ENCODE data around the gene MTG1. TPM values are rescaled to one million over a fixed set of nuclear protein-coding genes. Genes with fewer than 3 reads are reported as not detected.

The MTG1 gene
- polyA plus RNA-seq, 1 donor (not counting 4 experiments of a cell fraction or from before 2014, with no cell fraction given) = 31.6 TPM

DNA sequence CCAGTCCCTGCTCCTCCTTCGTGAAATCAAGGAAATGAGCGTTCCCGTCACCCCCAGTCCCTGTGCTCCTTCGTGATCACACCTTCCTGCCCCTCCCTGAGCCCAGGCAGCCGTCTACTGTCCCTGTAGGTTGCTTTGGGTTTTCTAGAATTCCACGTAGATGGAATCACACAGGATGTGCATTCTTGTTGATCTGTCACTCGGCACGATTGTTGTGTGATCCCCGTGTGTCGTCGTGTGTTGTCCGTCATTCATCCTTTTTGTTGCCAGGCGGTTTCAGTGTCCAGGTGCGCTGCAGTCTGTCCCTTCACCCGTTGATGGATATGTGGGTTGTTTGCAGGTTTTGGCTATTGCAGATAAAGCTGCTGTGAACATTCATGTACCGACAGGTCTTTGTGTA, 9.4 kb downstream of the MTG1 start:
- Histone ChIP-seq H2AFZ (ENCODE audit: control insufficient read depth, low read length) (no peak overlapping the region), H3K79me2 (ENCODE audit: control insufficient read depth, insufficient read depth, low read length) (peaks cover 39% of the 10 kb centered on the region), H3K9me1 (ENCODE audit: control insufficient read depth, extremely low read depth, insufficient read depth, low read length) (no peaks in the 10 kb centered on the region), H3K36me3 (ENCODE audit: control insufficient read depth in 2 of 2, extremely low read depth in 1 of 2, insufficient read depth in 2 of 2, low read length in 2 of 2) (peaks cover 21 to 28% of the 10 kb centered on the region in 2 experiments), H3K9ac (ENCODE audit: control insufficient read depth, extremely low read depth, insufficient read depth, low read length) (no peak overlapping the region), H3K4me3 (ENCODE audit: control insufficient read depth in 2 of 3, extremely low read depth in 1 of 3, insufficient read depth in 2 of 3, low read depth in 1 of 3, low read length in 3 of 3) (no peak overlapping the region), H3K4me2 (ENCODE audit: control insufficient read depth, extremely low read depth, insufficient read depth, low read depth, low read length) (no peak overlapping the region), H3K4me1 (ENCODE audit: control insufficient read depth, extremely low read depth, insufficient read depth, low read length) (no peaks in the 10 kb centered on the region), H3K9me3 (ENCODE audit: control insufficient read depth, low read depth, low read length) (no peaks in the 10 kb centered on the region), H4K20me1 (ENCODE audit: control insufficient read depth, extremely low read depth, insufficient read depth, low read length) (no peaks in the 10 kb centered on the region), H3K27me3 (ENCODE audit: control insufficient read depth, extremely low read depth, insufficient read depth, low read length) (no peaks in the 10 kb centered on the region), H3K27ac (ENCODE audit: control insufficient read depth, insufficient read depth, low read length) (no peak overlapping the region)
- FAIRE-seq = no peak
- DNase-seq (ENCODE audit: low read depth, low spot score) = no peak
- no peak for TF ChIP-seq EZH2 (IDR thresholded peaks at IDR 0.05; ENCODE audit: low read length)
- TF ChIP-seq, protein P1, sequence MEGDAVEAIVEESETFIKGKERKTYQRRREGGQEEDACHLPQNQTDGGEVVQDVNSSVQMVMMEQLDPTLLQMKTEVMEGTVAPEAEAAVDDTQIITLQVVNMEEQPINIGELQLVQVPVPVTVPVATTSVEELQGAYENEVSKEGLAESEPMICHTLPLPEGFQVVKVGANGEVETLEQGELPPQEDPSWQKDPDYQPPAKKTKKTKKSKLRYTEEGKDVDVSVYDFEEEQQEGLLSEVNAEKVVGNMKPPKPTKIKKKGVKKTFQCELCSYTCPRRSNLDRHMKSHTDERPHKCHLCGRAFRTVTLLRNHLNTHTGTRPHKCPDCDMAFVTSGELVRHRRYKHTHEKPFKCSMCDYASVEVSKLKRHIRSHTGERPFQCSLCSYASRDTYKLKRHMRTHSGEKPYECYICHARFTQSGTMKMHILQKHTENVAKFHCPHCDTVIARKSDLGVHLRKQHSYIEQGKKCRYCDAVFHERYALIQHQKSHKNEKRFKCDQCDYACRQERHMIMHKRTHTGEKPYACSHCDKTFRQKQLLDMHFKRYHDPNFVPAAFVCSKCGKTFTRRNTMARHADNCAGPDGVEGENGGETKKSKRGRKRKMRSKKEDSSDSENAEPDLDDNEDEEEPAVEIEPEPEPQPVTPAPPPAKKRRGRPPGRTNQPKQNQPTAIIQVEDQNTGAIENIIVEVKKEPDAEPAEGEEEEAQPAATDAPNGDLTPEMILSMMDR (optimal IDR thresholded peaks at IDR 0.05 in 1 of 3, IDR thresholded peaks at IDR 0.05 in 1 of 3, conservative IDR thresholded peaks at IDR 0.05 in 1 of 3; ENCODE audit: extremely low read depth in 1 of 3, insufficient read depth in 2 of 3, low read length in 3 of 3) = no peak
- dilution Hi-C loops (cut with MboI; ENCODE audit: extremely low pct_ligation_motif_present, low sequenced_read_pairs) = no loop called here

DNA sequence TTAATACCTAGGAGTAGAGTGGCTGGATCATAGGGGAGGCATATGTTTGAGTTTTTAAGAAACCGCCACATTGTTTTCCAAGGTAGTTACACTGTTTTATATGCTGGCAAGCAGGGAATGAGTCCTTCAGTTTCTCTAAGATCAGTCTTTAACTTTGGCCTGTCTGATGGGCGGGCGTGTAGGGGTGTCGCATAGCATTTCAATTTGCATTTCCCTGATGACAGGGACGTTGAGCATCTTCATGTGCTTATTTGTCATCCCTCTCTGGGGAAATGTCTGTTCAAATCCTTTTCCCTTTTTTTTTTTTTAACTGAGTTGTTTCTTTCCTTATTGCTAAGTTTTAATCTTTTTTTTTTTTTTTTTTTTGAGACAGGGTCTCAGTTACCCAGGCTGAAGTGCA, 9.8 kb downstream of the MTG1 start:
- no peak for FAIRE-seq

More for the DNA sequence above, 9.8 kb downstream of the MTG1 start:
- H3K27ac ChIP-seq (ENCODE audit: control insufficient read depth, insufficient read depth, low read length) = no peak overlapping the region
- no peak for DNase-seq (ENCODE audit: low read depth, low spot score)
- no peaks in the 10 kb centered on the region for H3K9me1 ChIP-seq (ENCODE audit: control insufficient read depth, extremely low read depth, insufficient read depth, low read length)
- peaks cover 17 to 25% of the 10 kb centered on the region in 2 experiments for H3K36me3 ChIP-seq (ENCODE audit: control insufficient read depth in 2 of 2, extremely low read depth in 1 of 2, insufficient read depth in 2 of 2, low read length in 2 of 2)
- dilution Hi-C loops (cut with MboI; ENCODE audit: extremely low pct_ligation_motif_present, low sequenced_read_pairs) = no loop called here
- H3K4me2 ChIP-seq (ENCODE audit: control insufficient read depth, extremely low read depth, insufficient read depth, low read depth, low read length) = no peak overlapping the region
- no peak overlapping the region for H3K4me3 ChIP-seq (ENCODE audit: control insufficient read depth in 2 of 3, extremely low read depth in 1 of 3, insufficient read depth in 2 of 3, low read depth in 1 of 3, low read length in 3 of 3)
- H3K9ac ChIP-seq (ENCODE audit: control insufficient read depth, extremely low read depth, insufficient read depth, low read length) = no peak overlapping the region
- no peak overlapping the region for H2AFZ ChIP-seq (ENCODE audit: control insufficient read depth, low read length)
- peaks cover 40% of the 10 kb centered on the region for H3K79me2 ChIP-seq (ENCODE audit: control insufficient read depth, insufficient read depth, low read length)
- no peaks in the 10 kb centered on the region for H4K20me1 ChIP-seq (ENCODE audit: control insufficient read depth, extremely low read depth, insufficient read depth, low read length)
- no peak for TF ChIP-seq EZH2 (IDR thresholded peaks at IDR 0.05; ENCODE audit: low read length)
- TF ChIP-seq, protein P1 (optimal IDR thresholded peaks at IDR 0.05 in 1 of 3, IDR thresholded peaks at IDR 0.05 in 1 of 3, conservative IDR thresholded peaks at IDR 0.05 in 1 of 3; ENCODE audit: extremely low read depth in 1 of 3, insufficient read depth in 2 of 3, low read length in 3 of 3) = no peak
- no peaks in the 10 kb centered on the region for H3K4me1 ChIP-seq (ENCODE audit: control insufficient read depth, extremely low read depth, insufficient read depth, low read length)
- H3K27me3 ChIP-seq (ENCODE audit: control insufficient read depth, extremely low read depth, insufficient read depth, low read length) = no peaks in the 10 kb centered on the region
- H3K9me3 ChIP-seq (ENCODE audit: control insufficient read depth, low read depth, low read length) = no peaks in the 10 kb centered on the region

All from keratinocyte (primary cell).